Left hindlimb (tissue), 1 donor: ENCODE measurements around the gene ALG8.
A peak's percentile ranks its signal among the peaks of the same experiment; 100 is the strongest.
"Not testable (repeated sequence)": the region's sequence is repeated elsewhere in the genome, so short reads cannot be mapped to it uniquely, and the experiment has no call there.

ENCODE experiments used
- DNase-seq: peaks from one replicate; pipeline ENCODE4 v3.0.0-alpha.2; 2018

Gene ALG8

GRCh38 chr11:78099666-78100065 is 39.8 kb downstream of the ALG8 start:
- no peak for DNase-seq

- no peak for DNase-seq
These were observed 41.6 kb downstream of the ALG8 start for GRCh38 chr11:78097666-78098385.

- no peak for DNase-seq
These were observed 45.2 kb downstream of the ALG8 start for GRCh38 chr11:78094250-78094649.

GRCh38 chr11:78086521-78087074 is 52.8 kb downstream of the ALG8 start:
- not testable (repeated sequence) for DNase-seq

- no peak for DNase-seq
These were observed 53.5 kb downstream of the ALG8 start for GRCh38 chr11:78085972-78086371.

GRCh38 chr11:78084506-78084905 is 54.9 kb downstream of the ALG8 start:
- not testable (repeated sequence) for DNase-seq

- DNase-seq: no peak
These were observed 56.4 kb downstream of the ALG8 start for GRCh38 chr11:78083021-78083420.

- DNase-seq: no peak
These were observed 57.3 kb downstream of the ALG8 start for GRCh38 chr11:78082146-78082545.

GRCh38 chr11:78081583-78081982 is 57.8 kb downstream of the ALG8 start:
- no peak for DNase-seq

- DNase-seq: no peak
These were observed 58.5 kb downstream of the ALG8 start for GRCh38 chr11:78080818-78081495.

- DNase-seq: no peak
These were observed 59.2 kb downstream of the ALG8 start for GRCh38 chr11:78080084-78080817.

- peak; percentile 89 for DNase-seq
These were observed 60.0 kb downstream of the ALG8 start, which contains the start of gene NDUFC2 for GRCh38 chr11:78079232-78080083. NDUFC2 (minus strand) TSS chr11:78079862; CDS start chr11:78079744, 118 bp downstream.

- DNase-seq: no peak
These were observed 60.9 kb downstream of the ALG8 start for GRCh38 chr11:78078218-78079167.

- DNase-seq: not testable (repeated sequence)
These were observed 61.8 kb downstream of the ALG8 start for GRCh38 chr11:78077592-78077991.

GRCh38 chr11:78076733-78077403 is 62.6 kb downstream of the ALG8 start:
- DNase-seq: no peak

- DNase-seq: no peak
These were observed 64.7 kb downstream of the ALG8 start for GRCh38 chr11:78074756-78075155.

- no peak for DNase-seq
These were observed 67.0 kb downstream of the ALG8 start for GRCh38 chr11:78072455-78072854.

GRCh38 chr11:78071717-78072116 is 67.7 kb downstream of the ALG8 start:
- DNase-seq: no peak

GRCh38 chr11:78070621-78071020 is 68.8 kb downstream of the ALG8 start:
- DNase-seq: no peak

- no peak for DNase-seq
These were observed 70.0 kb downstream of the ALG8 start for GRCh38 chr11:78069465-78069864.

GRCh38 chr11:78067704-78068103 is 71.7 kb downstream of the ALG8 start:
- DNase-seq: no peak
